Common myeloid progenitor, CD34-positive (primary cell): Measurements from ENCODE around the gene EPHX1.

Experiments used
- CTCF ChIA-PET: fragments of 350-600 bp; sonication (Branson Sonifier 250); formaldehyde crosslinking; loops from one replicate; lab custom pipeline; 2021; ENCODE audit warnings: antibody characterized with exemption; lab: Charles Lee
- POLR2A ChIA-PET: fragments of 350-600 bp; sonication (Branson Sonifier 250); formaldehyde crosslinking; loops from one replicate; lab custom pipeline; 2021; ENCODE audit warnings: antibody characterized with exemption; lab: Charles Lee
- DNase-seq, 3 donors: peaks; one replicate each; pipeline versions ENCODE4 v3.0.0 to v3.0.0-alpha.2; 2013
- H3K27ac ChIP-seq, 2 experiments: 1 replicate in 1 of 2; 2 replicates in 1 of 2; pipeline ENCODE4 v1.7.0; 2013; ENCODE audit warnings: inconsistent platforms in 2 of 2, low read length in 2 of 2, mild to moderate bottlenecking in 2 of 2, low read depth in 1 of 2, moderate library complexity in 1 of 2; ENCODE audit not compliant: severe bottlenecking in 2 of 2, insufficient read depth in 1 of 2, poor library complexity in 1 of 2
- H3K27me3 ChIP-seq, 5 experiments: replicated peaks in 2 of 5; 1 replicate in 3 of 5; 2 replicates in 2 of 5; pipeline versions ENCODE4 v1.6.1 to v1.7.0; 2013; ENCODE audit warnings: low read length in 4 of 5, mild to moderate bottlenecking in 2 of 5, moderate library complexity in 2 of 5, inconsistent platforms in 1 of 5; ENCODE audit not compliant: insufficient read depth in 5 of 5, control insufficient read depth in 4 of 5
- H3K36me3 ChIP-seq, 4 experiments: 1 replicate in 2 of 4; 2 replicates in 2 of 4; pipeline versions ENCODE4 v1.6.1 to v1.7.0; 2013; ENCODE audit warnings: low read length in 3 of 4, control low read depth in 1 of 4, mild to moderate bottlenecking in 1 of 4; ENCODE audit not compliant: control insufficient read depth in 4 of 4, insufficient read depth in 4 of 4
- H3K4me1 ChIP-seq, 4 experiments: 1 replicate in 3 of 4; 2 replicates in 1 of 4; pipeline versions ENCODE4 v1.6.1 to v1.7.1; 2013; ENCODE audit warnings: low read length in 3 of 4, mild to moderate bottlenecking in 3 of 4, control low read depth in 1 of 4, inconsistent platforms in 1 of 4, moderate library complexity in 1 of 4; ENCODE audit not compliant: control insufficient read depth in 4 of 4, insufficient read depth in 4 of 4; ENCODE audit errors: control extremely low read depth in 1 of 4
- H3K4me3 ChIP-seq, 7 experiments: 1 replicate in 4 of 7; 2 replicates in 3 of 7; pipeline versions ENCODE4 v1.5.1 to v1.7.0; 2013; ENCODE audit warnings: mild to moderate bottlenecking in 7 of 7, low read length in 6 of 7, moderate library complexity in 6 of 7, inconsistent platforms in 2 of 7, low read depth in 2 of 7, control low read depth in 1 of 7; ENCODE audit not compliant: insufficient read depth in 4 of 7, control insufficient read depth in 1 of 7; ENCODE audit errors: extremely low read depth in 1 of 7
- H3K9me3 ChIP-seq, 5 experiments: 1 replicate in 4 of 5; 2 replicates in 1 of 5; pipeline versions ENCODE4 v1.6.1 to v1.7.1; 2013; ENCODE audit warnings: low read length in 4 of 5, mild to moderate bottlenecking in 2 of 5, inconsistent platforms in 1 of 5, low read depth in 1 of 5, moderate library complexity in 1 of 5; ENCODE audit not compliant: control insufficient read depth in 4 of 5, insufficient read depth in 2 of 5; ENCODE audit errors: control extremely low read depth in 1 of 5
- WGBS: methylation state at CpG from one replicate; pipeline ENCODE4 v1.1.5; 2013; ENCODE audit not compliant: insufficient coverage; 5-methylcytosine and 5-hydroxymethylcytosine counted together

Gene EPHX1

GRCh38 chr1:225847610-225848009 is 37.7 kb downstream of the EPHX1 start:
- no peaks in the 10 kb centered on the region for H3K9me3 ChIP-seq
- H3K27ac ChIP-seq = no peak overlapping the region
- H3K36me3 ChIP-seq = peaks cover 17 to 69% (median 41%) of the 10 kb centered on the region in 4 experiments
- ChIA-PET CTCF (interaction anchor here (2.8 kb wide), 1 partner anchor 7 kb away, joined by 8 read pairs; no protein-coding TSS in a partner anchor), POLR2A (no interaction called here)
- no peak for DNase-seq
- no peaks in the 10 kb centered on the region for H3K27me3 ChIP-seq
- 97% methylated on average over 4 of the region's 4 CpGs for WGBS
- H3K4me1 ChIP-seq = peaks cover 0 to 6% (median 2%) of the 10 kb centered on the region in 4 experiments
- no peak overlapping the region for H3K4me3 ChIP-seq

DNA sequence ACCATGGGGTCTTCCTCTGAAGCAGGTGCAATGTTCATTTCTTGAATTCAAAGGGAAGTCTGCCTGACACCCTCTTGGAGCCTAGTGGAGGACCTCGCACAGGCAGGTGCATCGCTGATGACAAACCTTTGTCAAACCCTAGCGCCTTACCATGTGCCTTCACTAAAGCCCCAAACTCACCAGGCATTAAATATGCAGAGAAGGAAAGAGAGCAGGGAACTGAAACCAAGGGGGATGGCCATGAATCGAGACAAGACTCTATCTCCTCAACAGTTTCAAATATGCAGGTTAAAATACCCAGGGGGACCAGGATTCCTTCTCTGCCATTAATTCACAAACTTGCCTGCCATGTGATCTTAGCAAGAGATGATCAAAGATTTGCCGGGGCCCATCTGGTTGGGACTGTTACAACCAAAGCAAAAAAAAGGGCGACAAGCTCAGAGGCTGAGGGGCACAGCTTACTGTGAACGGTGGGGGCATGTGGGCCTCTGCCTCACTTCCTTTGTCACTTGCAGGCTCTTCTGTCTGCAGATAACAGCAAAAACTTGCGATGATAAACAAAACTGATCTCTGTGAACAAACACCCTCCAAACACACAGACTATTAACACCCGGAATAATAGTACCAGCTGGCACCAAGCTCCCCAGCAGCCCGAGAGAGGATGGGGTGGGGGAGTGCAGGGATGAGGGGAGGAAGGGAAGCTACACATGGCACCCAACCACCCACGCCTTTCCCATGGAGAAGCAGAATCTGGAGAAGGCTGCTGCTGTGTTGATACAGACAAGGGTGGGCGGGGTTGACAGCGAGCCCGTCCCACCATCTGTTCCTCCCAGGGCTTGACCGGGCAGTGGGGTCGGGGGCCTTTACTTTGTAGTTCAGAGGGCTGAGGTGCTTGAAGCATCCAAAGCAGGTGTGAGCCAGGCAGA is 38.4 kb downstream of the EPHX1 start:
- H3K4me3 ChIP-seq = no peak overlapping the region
- H3K36me3 ChIP-seq = peaks cover 20 to 75% (median 47%) of the 10 kb centered on the region in 4 experiments
- H3K27ac ChIP-seq = no peak overlapping the region
- peak in 2 of 3 donors; percentile 22 to 26 for DNase-seq
- no peaks in the 10 kb centered on the region for H3K9me3 ChIP-seq
- no peaks in the 10 kb centered on the region for H3K27me3 ChIP-seq
- CTCF ChIA-PET = interaction anchor here (1.6 kb wide), 1 partner anchor 374 kb away, joined by 5 read pairs; no protein-coding TSS in a partner anchor
- peaks cover 0 to 6% (median 2%) of the 10 kb centered on the region in 4 experiments for H3K4me1 ChIP-seq
- WGBS = 91% methylated on average over 8 of the region's 16 CpGs
- POLR2A ChIA-PET = no interaction called here

DNA sequence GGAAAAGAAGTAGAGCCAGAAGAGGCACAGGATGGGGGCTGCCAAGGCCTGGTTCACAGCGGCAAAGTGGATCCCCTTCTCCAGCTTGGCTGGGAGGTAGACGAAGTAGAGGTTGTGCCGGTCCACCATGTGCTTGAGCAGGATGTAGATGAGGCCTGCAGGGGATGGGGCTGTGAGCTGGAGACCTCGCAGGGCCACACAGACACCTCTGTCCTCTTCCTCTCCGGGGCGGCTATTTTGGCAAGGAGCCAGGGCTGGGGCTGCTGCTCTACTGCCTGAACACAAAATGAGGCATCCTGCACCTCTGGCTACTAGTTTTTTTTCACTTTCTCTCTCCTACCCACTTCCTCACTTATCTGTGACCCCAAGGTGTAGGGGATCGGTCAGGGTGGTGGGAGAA is 40.0 kb downstream of the EPHX1 start:
- WGBS = 3% methylated on average over 3 of the region's 7 CpGs
- Histone ChIP-seq H3K9me3 (no peaks in the 10 kb centered on the region), H3K4me3 (no peak overlapping the region), H3K4me1 (peaks cover 0 to 6% (median 2%) of the 10 kb centered on the region in 4 experiments), H3K27me3 (no peaks in the 10 kb centered on the region), H3K36me3 (peaks cover 28 to 90% (median 59%) of the 10 kb centered on the region in 4 experiments), H3K27ac (no peak overlapping the region)
- peak in 2 of 3 donors; percentile 37 to 40 for DNase-seq
- POLR2A ChIA-PET = no interaction called here
- CTCF ChIA-PET = interaction anchor here (1.2 to 1.6 kb wide), 4 partner anchors 10 to 375 kb away, joined by 3 to 5 read pairs (median 3); no protein-coding TSS in a partner anchor

GRCh38 chr1:225850370-225850769 is 40.4 kb downstream of the EPHX1 start:
- ChIA-PET CTCF (interaction anchor here (1.2 to 1.4 kb wide), 4 partner anchors 9 to 35 kb away, joined by 3 read pairs; no protein-coding TSS in a partner anchor), POLR2A (no interaction called here)
- no peak for DNase-seq
- Histone ChIP-seq H3K36me3 (peaks cover 29 to 90% (median 61%) of the 10 kb centered on the region in 4 experiments), H3K27me3 (no peaks in the 10 kb centered on the region), H3K27ac (no peak overlapping the region), H3K4me3 (no peak overlapping the region), H3K9me3 (no peaks in the 10 kb centered on the region), H3K4me1 (peaks cover 0 to 6% (median 2%) of the 10 kb centered on the region in 4 experiments)
- WGBS = 100% methylated on average over 7 of the region's 7 CpGs

DNA sequence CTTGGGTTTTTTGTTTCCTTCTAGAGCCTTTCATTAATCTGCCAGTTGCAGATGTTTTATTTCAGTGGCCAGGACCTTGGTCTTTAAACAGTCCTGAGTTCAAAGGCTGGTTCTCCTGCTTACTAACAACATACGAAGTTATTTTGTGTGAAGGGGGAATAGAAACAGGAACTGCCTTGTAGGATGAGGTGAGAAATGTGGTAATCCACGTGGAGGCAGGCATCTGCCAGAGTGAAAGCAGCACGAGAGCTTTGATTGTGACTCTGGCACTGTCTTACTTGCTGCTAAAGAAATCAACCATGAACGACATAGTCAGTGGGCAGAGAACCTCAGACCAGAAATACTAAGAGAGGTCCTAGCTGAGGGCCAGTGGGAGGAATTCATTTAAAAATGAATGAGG is 41.9 kb downstream of the EPHX1 start:
- WGBS = 81% methylated on average over 4 of the region's 4 CpGs
- Histone ChIP-seq H3K27me3 (no peaks in the 10 kb centered on the region), H3K27ac (no peak overlapping the region), H3K9me3 (no peaks in the 10 kb centered on the region), H3K36me3 (peaks cover 27 to 84% (median 58%) of the 10 kb centered on the region in 4 experiments), H3K4me3 (no peak overlapping the region), H3K4me1 (peaks cover 0 to 15% (median 7%) of the 10 kb centered on the region in 4 experiments)
- POLR2A ChIA-PET = no interaction called here
- CTCF ChIA-PET = interaction anchor here (1.4 to 1.8 kb wide), 2 partner anchors 26 to 31 kb away, joined by 3 to 4 read pairs; partner anchors contain the start of gene TMEM63A
- peak in 2 of 3 donors; percentile 40 to 50 for DNase-seq

DNA sequence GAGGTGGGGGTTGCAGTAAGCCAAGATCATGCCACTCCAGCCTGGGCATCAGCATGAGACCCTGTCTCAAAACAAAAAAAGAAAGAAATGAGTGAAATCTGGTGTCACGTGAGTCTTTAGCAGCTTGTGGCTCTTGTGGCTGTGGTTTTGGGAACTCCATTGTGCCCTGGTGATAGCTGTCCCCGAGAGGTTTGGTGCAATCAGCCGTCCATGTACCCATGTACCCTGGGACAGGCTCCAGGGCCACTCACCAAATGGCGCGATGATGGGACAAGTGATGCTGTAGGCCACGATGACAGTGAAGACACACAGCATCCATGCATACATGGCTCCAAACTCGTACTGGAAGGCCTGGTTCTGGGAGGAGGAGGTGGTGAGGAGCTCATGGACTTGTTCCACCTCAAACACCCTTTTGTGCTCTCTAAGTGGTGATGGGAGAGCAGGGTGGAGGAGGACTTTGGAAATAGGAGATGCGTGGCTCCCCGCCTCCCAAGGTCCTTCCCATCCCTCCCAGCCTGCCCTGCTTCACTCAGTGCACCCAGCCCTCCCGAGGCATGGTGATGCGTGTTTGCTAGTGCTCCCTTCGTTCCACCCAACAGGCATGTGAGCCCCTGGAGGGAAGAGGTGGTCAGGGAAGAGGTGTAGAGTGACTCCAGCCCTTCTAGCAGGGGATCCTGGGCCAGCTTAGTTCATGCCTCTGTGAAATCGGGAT is 42.6 kb downstream of the EPHX1 start:
- Histone ChIP-seq H3K36me3 (peaks cover 24 to 84% (median 56%) of the 10 kb centered on the region in 4 experiments), H3K27me3 (no peaks in the 10 kb centered on the region), H3K9me3 (no peaks in the 10 kb centered on the region), H3K27ac (no peak overlapping the region), H3K4me1 (peaks cover 0 to 15% (median 7%) of the 10 kb centered on the region in 4 experiments), H3K4me3 (no peak overlapping the region)
- 93% methylated on average over 10 of the region's 13 CpGs for WGBS
- POLR2A ChIA-PET = no interaction called here
- no peak for DNase-seq
- CTCF ChIA-PET = interaction anchor here (1.4 to 1.8 kb wide), 2 partner anchors 25 to 30 kb away, joined by 3 to 4 read pairs; partner anchors contain the start of gene TMEM63A
